ENCODE data around the gene SLC29A4.
"Not testable (repeated sequence)": the region's sequence is repeated elsewhere in the genome, so short reads cannot be mapped to it uniquely, and the experiment has no call there.

GRCh38 chr7:5275510-5275909, 7.2 kb upstream of the SLC29A4 start:
- TF ChIP-seq CTCF, POLR2A (IDR thresholded peaks at IDR 0.05): not testable (repeated sequence)
